NT2/D1 (cell line): ENCODE results near the gene KAT7.
"Not testable (repeated sequence)": the region's sequence is repeated elsewhere in the genome, so short reads cannot be mapped to it uniquely, and the experiment has no call there.

Experiments used
- DNase-seq: peaks from one replicate; pipeline ENCODE4 v3.0.0-alpha.2; 2011; ENCODE audit warnings: low read depth, low spot score
- H3K27me3 ChIP-seq: 2 replicates; pipeline ENCODE4 v1.6.0; 2011; ENCODE audit warnings: mild to moderate bottlenecking; ENCODE audit not compliant: insufficient read length, insufficient read depth
- H3K36me3 ChIP-seq: 2 replicates; pipeline ENCODE4 v1.6.1; 2011; ENCODE audit warnings: mild to moderate bottlenecking, low read length, mixed read lengths; ENCODE audit not compliant: insufficient read depth, insufficient read length
- H3K4me1 ChIP-seq: 2 replicates; pipeline ENCODE4 v1.5.1; 2011; ENCODE audit not compliant: insufficient read depth, insufficient read length
- H3K4me3 ChIP-seq: 2 replicates; pipeline ENCODE4 v1.5.1; 2011; ENCODE audit warnings: low read depth; ENCODE audit not compliant: insufficient read length
- H3K9ac ChIP-seq: 2 replicates; pipeline ENCODE4 v1.6.0; 2011; ENCODE audit warnings: low read depth; ENCODE audit not compliant: insufficient read length
- H3K9me3 ChIP-seq: 2 replicates; pipeline ENCODE4 v1.5.1; 2011; ENCODE audit warnings: mild to moderate bottlenecking, low read length; ENCODE audit not compliant: insufficient read depth
- SUZ12 ChIP-seq: IDR thresholded peaks from 2 replicates; pipeline ENCODE4 v1.6.1; 2011; ENCODE audit not compliant: insufficient read length, insufficient read depth; ENCODE audit errors: extremely low read depth
- YY1 ChIP-seq: IDR thresholded peaks from 2 replicates; pipeline ENCODE4 v1.6.1; 2011; ENCODE audit not compliant: insufficient read length, insufficient read depth
- ZNF274 ChIP-seq: IDR thresholded peaks from 2 replicates; pipeline ENCODE4 v1.6.1; 2011; ENCODE audit warnings: mild to moderate bottlenecking, low read depth, low read length

KAT7 gene

GRCh38 chr17:49823614-49824013, 35.1 kb downstream of the KAT7 start:
- Histone ChIP-seq H3K4me1 (no peaks in the 10 kb centered on the region), H3K9me3 (no peaks in the 10 kb centered on the region), H3K36me3 (peaks cover 89% of the 10 kb centered on the region), H3K4me3 (no peak overlapping the region), H3K9ac (no peak overlapping the region), H3K27me3 (no peaks in the 10 kb centered on the region)
- TF ChIP-seq ZNF274 = no peak
- no peak for TF ChIP-seq SUZ12
- no peak for TF ChIP-seq YY1
- DNase-seq = no peak

DNA sequence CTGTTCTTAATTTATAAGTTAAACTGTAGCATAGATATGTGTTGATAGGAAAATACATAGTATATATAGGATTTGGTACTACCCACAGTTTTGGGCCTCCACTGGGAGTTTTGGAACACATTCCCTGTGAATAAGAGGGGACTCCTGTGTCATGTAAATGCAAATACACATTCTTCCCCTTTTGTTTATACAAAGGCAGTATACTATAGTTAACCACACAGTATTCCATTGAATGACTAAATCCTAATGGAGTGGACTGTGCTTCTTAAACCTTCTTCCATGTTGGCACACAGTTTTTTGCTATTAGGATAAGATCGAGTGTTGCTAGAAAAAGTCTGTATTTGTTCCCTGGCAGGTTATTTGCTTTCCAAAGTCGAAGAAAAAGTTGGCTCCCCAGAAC, 37.2 kb downstream of the KAT7 start:
- Histone ChIP-seq H3K9me3 (no peaks in the 10 kb centered on the region), H3K4me3 (no peak overlapping the region), H3K36me3 (peaks cover 85% of the 10 kb centered on the region), H3K9ac (no peak overlapping the region), H3K4me1 (no peaks in the 10 kb centered on the region), H3K27me3 (no peaks in the 10 kb centered on the region)
- DNase-seq = no peak
- TF ChIP-seq ZNF274 (no peak), SUZ12 (no peak), YY1 (no peak)

- not testable (repeated sequence) for H3K9ac ChIP-seq, H3K4me3 ChIP-seq, H3K4me1 ChIP-seq, DNase-seq, H3K9me3 ChIP-seq, H3K27me3 ChIP-seq
- peaks cover 81% of the 10 kb centered on the region for H3K36me3 ChIP-seq
Observed at GRCh38 chr17:49828325-49828724, 39.8 kb downstream of the KAT7 start.

- H3K27me3 ChIP-seq = no peaks in the 10 kb centered on the region
- H3K4me3 ChIP-seq = no peak overlapping the region
- DNase-seq = no peak
- H3K9me3 ChIP-seq = no peaks in the 10 kb centered on the region
- no peaks in the 10 kb centered on the region for H3K4me1 ChIP-seq
- H3K36me3 ChIP-seq = peaks cover 81% of the 10 kb centered on the region
- no peak for TF ChIP-seq SUZ12
- no peak for TF ChIP-seq YY1
- no peak for TF ChIP-seq ZNF274
- H3K9ac ChIP-seq = no peak overlapping the region
Observed at GRCh38 chr17:49829026-49829425, 40.5 kb downstream of the KAT7 start.

DNA sequence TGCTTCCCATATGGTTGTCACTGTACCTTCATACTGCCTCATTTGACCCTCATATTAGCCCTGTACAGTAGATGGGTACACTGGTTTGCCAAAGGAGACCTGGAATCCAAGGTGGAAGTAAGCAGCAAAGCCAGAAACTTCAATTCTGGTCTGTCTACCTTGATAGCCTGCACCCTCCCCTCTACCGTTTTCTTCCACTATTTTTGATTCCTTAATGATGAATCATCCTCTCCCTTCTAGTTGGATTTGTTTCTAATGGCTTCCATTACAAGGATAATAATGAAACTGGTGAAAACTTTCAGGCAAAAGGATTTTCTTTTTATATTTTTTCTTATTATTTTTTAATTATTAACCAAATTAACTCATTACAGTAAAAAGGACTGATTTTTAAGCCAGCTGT, 42.1 kb downstream of the KAT7 start:
- no peak for TF ChIP-seq SUZ12
- no peak for TF ChIP-seq ZNF274
- TF ChIP-seq YY1 = no peak
- DNase-seq = no peak
- Histone ChIP-seq H3K4me3 (no peak overlapping the region), H3K36me3 (peaks cover 70% of the 10 kb centered on the region), H3K9me3 (no peaks in the 10 kb centered on the region), H3K4me1 (no peaks in the 10 kb centered on the region), H3K9ac (no peak overlapping the region), H3K27me3 (no peaks in the 10 kb centered on the region)

DNA sequence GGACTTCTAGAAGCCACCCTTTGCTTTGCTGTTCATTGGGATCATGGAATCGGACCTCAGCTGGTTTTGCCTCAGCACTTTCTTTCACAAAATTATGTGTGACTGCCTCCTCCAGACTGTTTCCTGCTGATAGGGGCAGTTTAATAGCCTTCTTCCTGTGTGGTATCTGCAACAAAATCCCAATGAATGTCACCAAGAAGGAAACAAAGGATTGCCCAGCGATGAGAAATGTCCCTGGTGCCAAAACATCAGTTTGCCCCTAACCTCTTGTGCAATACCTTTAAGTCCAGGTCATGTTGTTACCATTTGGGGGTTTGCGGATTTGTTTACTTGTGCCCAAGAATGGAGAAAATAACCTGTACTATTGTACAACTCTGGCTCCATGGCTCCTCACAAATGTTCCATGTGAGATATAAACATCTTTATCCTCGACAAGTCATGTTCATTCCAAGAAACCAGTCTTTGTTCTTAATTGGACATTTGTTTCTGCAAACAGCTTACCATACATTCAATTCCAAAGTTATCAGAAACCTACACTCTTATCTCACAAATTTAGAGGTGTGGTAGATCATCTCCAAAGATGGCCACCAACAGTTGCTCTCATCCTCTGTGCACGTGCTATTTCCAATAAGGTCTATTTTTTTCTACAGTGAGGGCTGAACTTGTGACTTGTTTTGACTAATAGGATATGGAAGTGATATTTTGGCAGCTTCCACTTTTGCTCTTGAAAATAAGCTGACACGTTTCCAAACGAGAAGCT, 44.5 kb downstream of the KAT7 start:
- Histone ChIP-seq H3K9ac (no peak overlapping the region), H3K36me3 (peaks cover 46% of the 10 kb centered on the region), H3K4me1 (no peaks in the 10 kb centered on the region), H3K27me3 (no peaks in the 10 kb centered on the region), H3K4me3 (no peak overlapping the region), H3K9me3 (no peaks in the 10 kb centered on the region)
- TF ChIP-seq YY1 (no peak), ZNF274 (no peak), SUZ12 (no peak)
- no peak for DNase-seq

GRCh38 chr17:49834118-49834743, 45.8 kb downstream of the KAT7 start:
- Histone ChIP-seq H3K4me1 (peaks cover 3% of the 10 kb centered on the region), H3K27me3 (no peaks in the 10 kb centered on the region), H3K36me3 (peaks cover 39% of the 10 kb centered on the region), H3K9me3 (no peaks in the 10 kb centered on the region), H3K9ac (no peak overlapping the region), H3K4me3 (no peak overlapping the region)
- DNase-seq = no peak
- TF ChIP-seq YY1 (no peak), ZNF274 (no peak), SUZ12 (no peak)

DNA sequence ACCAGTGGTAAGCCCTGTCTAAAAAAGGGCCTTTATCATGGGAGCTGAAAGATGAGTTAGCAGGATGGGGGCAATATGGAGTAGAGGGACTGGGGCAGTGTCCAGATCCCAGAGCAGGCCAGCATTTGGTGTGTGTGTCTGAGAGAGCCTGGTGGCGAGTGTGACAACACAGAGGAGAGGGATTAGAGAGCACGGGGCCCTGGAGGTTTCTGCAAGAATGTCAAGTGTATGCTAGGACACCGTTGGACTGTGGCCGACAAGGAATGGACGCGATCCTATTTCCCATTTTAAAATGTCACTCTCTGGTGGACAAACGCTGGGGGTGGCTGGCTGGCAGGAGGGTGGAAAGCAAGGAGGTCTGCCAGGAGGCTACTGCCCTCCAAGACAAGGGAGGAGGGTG, 47.0 kb downstream of the KAT7 start:
- DNase-seq = no peak
- Histone ChIP-seq H3K9me3 (no peaks in the 10 kb centered on the region), H3K4me3 (no peak overlapping the region), H3K27me3 (no peaks in the 10 kb centered on the region), H3K36me3 (peaks cover 32% of the 10 kb centered on the region), H3K9ac (no peak overlapping the region), H3K4me1 (peaks cover 12% of the 10 kb centered on the region)
- no peak for TF ChIP-seq YY1
- no peak for TF ChIP-seq ZNF274
- TF ChIP-seq SUZ12 = no peak
